Activated T-cell treated with anti-CD3 and anti-CD28 coated beads, Interleukin-2, amount 50 U/mL, for 72 hours (primary cell): Measurements from ENCODE around the gene AIG1. TPM values are rescaled to one million over a fixed set of nuclear protein-coding genes. Genes with fewer than 3 reads are reported as not detected.
"Not testable (repeated sequence)": the region's sequence is repeated elsewhere in the genome, so short reads cannot be mapped to it uniquely, and the experiment has no call there.

Experiments
- ATAC-seq, 2 donors: fragments of 150-1000 bp; cut with Tn5 transposase; replicated peaks in 1 of 2; 2 replicates each; pipeline ENCODE4 v1.10.0; 2021; ENCODE audit warnings: moderate library complexity in 2 of 2, mild to moderate bottlenecking in 1 of 2
- DNase-seq, 2 donors: peaks; one replicate each; pipeline ENCODE4 v3.0.0; 2021 to 2022; ENCODE audit warnings: mixed read lengths in 1 of 2
- H3K27ac Mint-ChIP-seq: one replicate; pipeline ENCODE4 v1.8.0; 2022; ENCODE audit warnings: mild to moderate bottlenecking, moderate library complexity, mixed read lengths
- H3K27me3 Mint-ChIP-seq: one replicate; pipeline ENCODE4 v1.8.0; 2022; ENCODE audit warnings: low read depth, mixed read lengths
- H3K36me3 Mint-ChIP-seq, 2 donors: one replicate each; pipeline ENCODE4 v1.8.0; 2022; ENCODE audit warnings: mixed read lengths in 2 of 2, mild to moderate bottlenecking in 1 of 2; ENCODE audit not compliant: insufficient read depth in 2 of 2
- H3K4me1 Mint-ChIP-seq: one replicate; pipeline ENCODE4 v1.8.0; 2022; ENCODE audit warnings: low read depth, mixed read lengths
- H3K4me3 Mint-ChIP-seq, 2 donors: one replicate each; pipeline ENCODE4 v1.8.0; 2022; ENCODE audit warnings: mild to moderate bottlenecking in 2 of 2, mixed read lengths in 2 of 2, moderate library complexity in 2 of 2
- H3K9me3 Mint-ChIP-seq, 2 donors: one replicate each; pipeline ENCODE4 v1.8.0; 2022; ENCODE audit warnings: mixed read lengths in 2 of 2
- total RNA-seq, 2 donors: library from RNA; stranded (reverse); gene quantifications; one replicate each; pipeline ENCODE4 v1.2.3, GENCODE V29; 2022

Gene AIG1
- total RNA-seq, 2 donors from 2014 or later = 23.8 to 28.2 TPM

DNA sequence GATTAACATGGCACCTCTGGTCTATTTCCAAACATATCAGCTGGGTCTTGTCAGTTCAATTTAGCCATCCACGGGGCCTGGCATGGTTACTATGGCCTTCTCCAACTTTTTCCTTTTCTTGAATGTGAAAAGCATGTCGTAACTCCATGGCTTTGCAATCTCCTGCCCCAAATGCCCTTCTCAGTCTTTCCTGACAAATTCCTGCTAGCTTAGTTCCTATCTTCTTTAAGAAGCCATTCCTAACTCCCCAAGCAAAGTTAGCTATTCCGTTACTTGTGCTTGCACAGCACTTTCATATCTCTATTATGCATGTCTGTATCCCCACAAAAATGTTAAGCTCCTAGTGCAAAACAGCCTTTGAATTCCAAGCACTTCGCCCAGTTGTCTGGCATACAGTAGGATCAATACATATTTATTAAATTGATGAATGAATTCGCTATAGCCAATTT, 105.6 kb downstream of the AIG1 start:
- no peak overlapping the region for H3K4me3 Mint-ChIP-seq
- ATAC-seq (no peak), DNase-seq (no peak)
- no peak overlapping the region for H3K27ac Mint-ChIP-seq
- peaks cover 0 to 3% of the 10 kb centered on the region in 2 donors for H3K36me3 Mint-ChIP-seq
- H3K27me3 Mint-ChIP-seq = no peaks in the 10 kb centered on the region
- no peaks in the 10 kb centered on the region for H3K4me1 Mint-ChIP-seq
- H3K9me3 Mint-ChIP-seq = no peaks in the 10 kb centered on the region

DNA sequence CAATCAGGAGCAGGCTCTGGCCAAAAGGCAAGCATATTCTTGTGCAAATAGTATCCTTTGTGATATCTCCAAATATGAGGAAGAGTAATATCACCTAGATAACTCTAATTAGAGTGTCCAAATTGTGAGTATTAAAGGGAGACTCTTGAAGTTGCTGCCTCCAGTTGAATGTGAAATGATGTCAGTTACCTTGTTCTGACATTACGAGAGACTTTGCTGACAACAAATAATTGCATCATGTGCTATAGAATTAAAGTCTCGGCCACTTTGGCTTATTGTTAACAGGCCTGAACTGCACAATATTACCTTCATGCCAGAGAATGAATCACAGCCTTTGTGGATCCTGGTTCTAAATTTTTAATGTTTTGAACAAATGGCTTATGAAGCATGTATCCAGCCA, 106.5 kb downstream of the AIG1 start:
- H3K27me3 Mint-ChIP-seq = no peaks in the 10 kb centered on the region
- DNase-seq (no peak), ATAC-seq (no peak)
- no peak overlapping the region for H3K4me3 Mint-ChIP-seq
- H3K9me3 Mint-ChIP-seq = no peaks in the 10 kb centered on the region
- no peaks in the 10 kb centered on the region for H3K4me1 Mint-ChIP-seq
- peaks cover 0 to 8% of the 10 kb centered on the region in 2 donors for H3K36me3 Mint-ChIP-seq
- no peak overlapping the region for H3K27ac Mint-ChIP-seq

DNA sequence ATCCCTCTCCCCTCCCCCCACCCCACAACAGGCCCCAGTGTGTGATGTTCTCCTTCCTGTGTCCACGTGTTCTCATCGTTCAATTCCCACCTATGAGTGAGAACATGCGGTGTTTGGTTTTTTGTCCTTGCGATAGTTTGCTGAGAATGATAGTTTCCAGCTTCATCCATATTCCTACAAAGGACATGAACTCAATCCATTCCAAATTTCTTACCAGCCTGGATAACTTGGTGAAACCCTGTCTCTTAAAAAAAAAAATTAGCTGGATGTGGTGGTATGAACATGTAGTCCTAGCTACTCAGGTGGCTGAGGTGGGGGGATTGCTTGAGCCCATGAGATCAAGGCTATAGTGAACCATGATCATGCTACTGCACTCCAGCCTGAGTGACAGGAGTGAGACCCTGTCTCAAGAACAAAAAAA, 107.7 kb downstream of the AIG1 start:
- H3K36me3 Mint-ChIP-seq = peaks cover 3 to 16% of the 10 kb centered on the region in 2 donors
- not testable (repeated sequence) for H3K27me3 Mint-ChIP-seq, H3K9me3 Mint-ChIP-seq, H3K4me3 Mint-ChIP-seq, H3K4me1 Mint-ChIP-seq, H3K27ac Mint-ChIP-seq, DNase-seq, ATAC-seq

DNA sequence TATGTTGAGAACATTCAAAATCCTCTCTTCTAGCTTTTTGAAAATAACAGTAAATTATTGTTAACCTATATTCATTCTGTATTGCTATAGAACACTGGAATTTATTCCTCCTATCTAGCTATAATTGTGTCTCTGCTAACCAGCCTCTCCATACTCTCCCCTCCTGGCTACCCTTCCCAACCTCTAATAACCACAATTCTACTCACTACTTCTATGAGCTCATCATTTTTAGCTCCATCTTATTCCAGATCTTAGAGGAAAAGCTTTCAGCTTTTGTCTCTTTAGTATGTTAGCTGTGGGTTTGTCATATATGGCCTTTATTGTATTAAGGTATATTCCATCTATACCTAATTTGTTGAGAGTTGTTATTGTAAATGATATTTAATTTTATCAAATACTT, 108.8 kb downstream of the AIG1 start:
- no peak overlapping the region for H3K4me3 Mint-ChIP-seq
- no peak overlapping the region for H3K27ac Mint-ChIP-seq
- DNase-seq (no peak), ATAC-seq (no peak)
- H3K36me3 Mint-ChIP-seq = peaks cover 4 to 20% of the 10 kb centered on the region in 2 donors
- H3K4me1 Mint-ChIP-seq = no peaks in the 10 kb centered on the region
- peaks cover 3 to 7% of the 10 kb centered on the region in 2 donors for H3K9me3 Mint-ChIP-seq
- no peaks in the 10 kb centered on the region for H3K27me3 Mint-ChIP-seq

DNA sequence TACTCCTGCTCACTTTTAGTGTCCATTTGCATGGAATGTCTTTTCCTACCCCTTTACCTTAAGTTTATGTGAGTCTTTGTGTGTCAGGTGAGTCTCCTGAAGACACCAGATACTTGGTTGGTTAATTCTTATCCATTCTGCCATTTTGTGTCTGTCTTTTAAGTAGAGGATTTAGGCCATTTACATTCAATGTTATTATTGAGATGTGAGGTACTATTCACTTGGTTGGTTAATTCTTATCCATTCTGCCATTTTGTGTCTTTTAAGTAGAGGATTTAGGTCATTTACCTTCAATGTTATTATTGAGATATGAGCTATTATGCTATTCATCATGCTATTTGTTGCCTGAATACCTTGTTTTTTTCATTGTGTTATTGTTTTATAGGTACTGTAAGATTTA, 113.8 kb downstream of the AIG1 start:
- Mint-ChIP-seq H3K27me3 (no peaks in the 10 kb centered on the region), H3K9me3 (peaks cover 8 to 12% of the 10 kb centered on the region in 2 donors), H3K4me3 (no peak overlapping the region), H3K27ac (no peak overlapping the region), H3K36me3 (peaks cover 15 to 43% of the 10 kb centered on the region in 2 donors), H3K4me1 (no peaks in the 10 kb centered on the region)
- ATAC-seq (no peak), DNase-seq (no peak)

DNA sequence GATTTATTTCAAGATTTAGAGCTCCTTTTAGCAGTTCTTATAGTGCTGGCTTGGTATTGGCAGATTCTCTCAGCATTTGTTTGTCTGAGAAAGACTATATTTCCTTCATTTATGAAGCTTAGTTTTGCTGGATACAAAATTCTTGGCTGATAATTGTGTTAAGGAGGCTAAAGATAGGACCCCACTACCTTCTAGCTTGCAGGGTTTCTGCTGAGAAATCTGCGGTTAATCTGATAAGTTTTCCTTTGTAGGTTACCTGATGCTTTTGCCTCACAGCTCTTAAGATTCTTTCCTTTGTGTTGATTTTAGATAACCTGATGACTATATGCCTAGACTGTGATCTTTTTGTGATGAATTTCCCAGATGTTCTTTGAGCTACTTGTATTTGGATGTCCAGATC, 114.3 kb downstream of the AIG1 start:
- no peak for DNase-seq
- H3K36me3 Mint-ChIP-seq = peaks cover 15 to 43% of the 10 kb centered on the region in 2 donors
- no peaks in the 10 kb centered on the region for H3K4me1 Mint-ChIP-seq
- no peak overlapping the region for H3K27ac Mint-ChIP-seq
- no peaks in the 10 kb centered on the region for H3K27me3 Mint-ChIP-seq
- no peak overlapping the region for H3K4me3 Mint-ChIP-seq
- peaks cover 8 to 12% of the 10 kb centered on the region in 2 donors for H3K9me3 Mint-ChIP-seq
- ATAC-seq = no peak

DNA sequence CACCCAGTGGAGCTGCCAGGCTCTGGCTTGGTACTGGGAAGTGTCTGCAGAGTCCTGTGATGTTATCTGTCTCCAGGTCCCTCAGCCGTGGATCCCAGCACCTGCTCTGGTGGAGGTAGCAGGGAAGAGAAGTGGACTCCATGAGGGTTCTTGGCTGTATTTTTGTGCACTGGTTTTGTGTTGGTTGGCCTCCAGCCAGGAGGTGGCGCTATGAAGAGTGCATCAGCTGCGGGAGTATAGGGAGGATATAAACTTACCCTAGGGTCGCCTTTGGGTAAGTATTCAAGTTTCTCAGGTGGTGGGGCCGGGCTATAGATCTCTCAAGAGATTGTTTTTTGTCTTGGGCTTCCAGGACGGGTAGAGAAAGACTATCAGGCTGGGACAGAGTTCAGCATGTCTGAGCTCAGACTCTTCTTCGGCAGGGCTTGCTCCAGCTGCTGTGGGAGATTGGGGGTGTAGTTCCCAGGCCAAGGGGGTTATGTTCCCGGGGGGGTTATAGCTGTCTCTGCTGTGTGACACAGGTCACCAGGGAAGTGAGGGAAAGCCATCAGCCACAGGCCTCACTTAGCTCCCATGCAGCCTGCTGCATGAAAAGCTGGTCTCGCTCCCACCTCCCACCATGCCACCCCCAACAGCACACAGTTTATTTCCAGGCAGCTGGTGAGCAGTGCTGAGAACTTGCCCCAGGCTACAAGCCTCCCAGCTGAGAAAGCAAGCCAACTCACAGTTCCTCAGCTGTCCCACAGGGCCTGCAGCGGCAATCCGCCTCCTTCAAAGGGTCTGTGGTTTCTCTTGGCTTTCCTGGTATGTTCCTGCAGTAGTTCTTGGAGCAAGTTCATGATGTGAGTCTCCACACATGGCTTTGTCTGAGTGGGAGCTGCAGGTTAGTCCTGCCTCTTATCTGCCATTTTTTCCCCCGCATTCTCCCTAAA, 115.7 kb downstream of the AIG1 start:
- Mint-ChIP-seq H3K27ac (no peak overlapping the region), H3K27me3 (no peaks in the 10 kb centered on the region), H3K36me3 (peaks cover 15 to 39% of the 10 kb centered on the region in 2 donors), H3K4me3 (no peak overlapping the region), H3K4me1 (no peaks in the 10 kb centered on the region), H3K9me3 (peaks cover 8 to 12% of the 10 kb centered on the region in 2 donors)
- no peak for DNase-seq
- ATAC-seq = no peak

DNA sequence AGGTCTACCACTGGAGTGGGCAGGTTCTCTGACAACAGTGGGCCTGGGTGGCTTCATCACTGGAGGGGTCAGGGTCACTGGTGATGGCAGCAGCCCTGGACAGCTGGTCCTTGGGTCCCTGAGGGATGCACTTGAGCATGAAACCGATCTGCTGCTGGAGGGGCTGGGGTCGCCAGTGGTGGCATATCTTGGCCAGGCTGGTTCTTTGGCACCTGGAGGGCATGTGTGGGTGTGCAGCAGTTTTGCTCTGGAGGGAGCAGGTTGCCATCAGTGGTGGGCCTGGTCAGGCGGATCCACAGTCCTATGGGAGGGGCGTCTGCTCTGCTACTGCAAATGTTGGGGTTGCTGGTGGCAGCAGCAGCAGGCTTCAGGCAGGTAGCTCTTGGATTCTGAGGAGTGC, 117.0 kb downstream of the AIG1 start:
- H3K27ac Mint-ChIP-seq = no peak overlapping the region
- ATAC-seq = no peak
- no peaks in the 10 kb centered on the region for H3K27me3 Mint-ChIP-seq
- H3K9me3 Mint-ChIP-seq = peaks cover 8 to 11% of the 10 kb centered on the region in 2 donors
- H3K4me1 Mint-ChIP-seq = no peaks in the 10 kb centered on the region
- no peak for DNase-seq
- peaks cover 17 to 33% of the 10 kb centered on the region in 2 donors for H3K36me3 Mint-ChIP-seq
- H3K4me3 Mint-ChIP-seq = no peak overlapping the region

DNA sequence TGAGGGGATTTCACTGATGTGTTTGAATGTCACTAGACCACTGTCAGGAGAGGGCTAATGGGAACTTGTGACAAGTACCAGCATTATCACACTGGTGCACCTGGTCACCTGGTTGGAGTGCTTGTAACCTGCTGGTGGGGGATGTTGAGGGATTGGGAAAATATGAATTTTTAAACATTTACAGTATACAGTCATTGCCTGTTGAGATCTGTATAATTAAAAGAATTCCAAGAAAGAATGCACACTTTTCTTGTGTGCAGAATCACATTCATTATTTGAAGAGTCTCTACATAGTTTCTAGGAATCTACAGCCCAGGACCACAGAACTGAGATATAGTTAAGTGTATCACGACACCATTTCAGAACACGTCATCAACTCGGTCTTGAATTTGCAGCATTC, 118.4 kb downstream of the AIG1 start:
- no peaks in the 10 kb centered on the region for H3K27me3 Mint-ChIP-seq
- H3K4me3 Mint-ChIP-seq = no peak overlapping the region
- peaks cover 13 to 27% of the 10 kb centered on the region in 2 donors for H3K36me3 Mint-ChIP-seq
- peaks cover 5 to 6% of the 10 kb centered on the region in 2 donors for H3K9me3 Mint-ChIP-seq
- H3K27ac Mint-ChIP-seq = no peak overlapping the region
- DNase-seq (no peak), ATAC-seq (no peak)
- H3K4me1 Mint-ChIP-seq = no peaks in the 10 kb centered on the region

DNA sequence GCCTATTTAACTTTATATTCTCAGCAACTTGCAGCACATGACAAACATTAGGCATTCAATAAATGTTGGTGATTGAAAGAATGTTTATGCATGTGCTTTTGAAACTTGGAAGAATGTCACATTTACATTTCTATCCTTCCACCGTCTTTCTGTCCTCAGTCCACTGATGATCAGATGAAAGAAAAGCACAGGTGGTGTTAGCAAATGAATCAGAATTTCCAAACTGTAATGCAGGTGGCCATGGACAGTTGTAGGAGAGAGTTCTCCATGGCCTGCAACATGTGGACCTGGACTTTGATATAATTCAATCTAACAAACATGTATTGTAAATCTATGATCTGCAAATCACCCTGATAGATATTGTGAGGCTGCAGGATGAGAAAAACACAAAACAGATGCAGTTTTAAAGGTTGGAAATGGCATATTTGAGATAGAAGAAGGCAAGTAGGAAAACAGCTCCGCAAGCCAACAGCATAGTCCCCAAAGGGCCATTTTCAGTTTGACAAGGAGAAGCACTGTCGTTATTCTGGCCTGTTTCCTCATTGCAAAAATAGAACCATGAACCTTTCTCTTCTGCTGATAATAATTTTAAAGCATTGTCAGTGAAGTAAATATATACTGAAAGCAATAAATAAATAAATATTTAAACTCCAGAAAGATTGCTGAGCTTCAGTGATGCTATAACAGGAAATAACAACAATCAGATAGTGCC, 119.4 kb downstream of the AIG1 start:
- ATAC-seq (no peak), DNase-seq (no peak)
- Mint-ChIP-seq H3K4me1 (no peaks in the 10 kb centered on the region), H3K9me3 (peaks cover 3 to 4% of the 10 kb centered on the region in 2 donors), H3K36me3 (peaks cover 10 to 25% of the 10 kb centered on the region in 2 donors), H3K27me3 (no peaks in the 10 kb centered on the region), H3K27ac (no peak overlapping the region), H3K4me3 (no peak overlapping the region)

DNA sequence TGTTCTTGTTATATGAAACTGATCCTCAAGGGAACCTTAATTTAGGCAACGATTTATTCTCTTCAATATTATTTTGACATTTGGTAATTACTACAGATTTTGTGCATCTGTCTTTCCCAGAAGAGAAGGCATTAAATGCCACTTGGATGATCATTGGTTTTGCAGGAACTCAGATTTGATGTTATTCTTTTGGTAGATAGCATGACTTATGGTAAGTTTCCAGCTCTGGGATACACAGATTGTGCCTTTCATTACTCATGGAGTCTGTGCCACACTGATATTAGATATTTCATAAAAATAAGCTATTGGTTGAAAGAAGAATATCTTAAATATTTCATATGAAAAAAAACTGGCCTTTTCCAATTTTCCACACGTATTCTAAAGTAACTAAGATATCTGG, 120.1 kb downstream of the AIG1 start:
- DNase-seq (no peak), ATAC-seq (no peak)
- H3K27ac Mint-ChIP-seq = no peak overlapping the region
- peaks cover 4 to 17% of the 10 kb centered on the region in 2 donors for H3K36me3 Mint-ChIP-seq
- H3K4me1 Mint-ChIP-seq = no peaks in the 10 kb centered on the region
- H3K27me3 Mint-ChIP-seq = no peaks in the 10 kb centered on the region
- no peak overlapping the region for H3K4me3 Mint-ChIP-seq
- no peaks in the 10 kb centered on the region for H3K9me3 Mint-ChIP-seq

DNA sequence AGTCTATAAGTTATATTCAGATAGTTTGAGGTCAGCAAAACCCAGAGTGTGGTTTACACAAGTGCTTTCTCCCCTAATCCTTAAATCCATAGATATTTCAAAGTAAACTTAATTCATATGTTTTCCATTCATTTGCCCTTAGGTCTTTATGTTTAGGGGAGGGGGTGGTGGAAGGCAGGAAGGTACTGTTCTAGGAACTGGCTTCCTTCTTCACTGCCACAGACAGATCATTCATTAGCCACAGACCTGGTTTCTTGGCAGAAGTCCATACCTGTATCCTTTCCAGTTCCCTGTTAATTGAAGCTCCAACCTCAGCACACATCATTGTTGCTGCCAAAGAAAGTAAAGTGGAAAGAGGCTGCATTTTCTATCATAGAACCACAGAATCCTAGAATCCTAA, 123.0 kb downstream of the AIG1 start:
- Mint-ChIP-seq H3K4me1 (no peaks in the 10 kb centered on the region), H3K9me3 (no peaks in the 10 kb centered on the region), H3K27ac (no peak overlapping the region), H3K4me3 (no peak overlapping the region), H3K27me3 (no peaks in the 10 kb centered on the region), H3K36me3 (peaks cover 1 to 10% of the 10 kb centered on the region in 2 donors)
- ATAC-seq (no peak), DNase-seq (no peak)

DNA sequence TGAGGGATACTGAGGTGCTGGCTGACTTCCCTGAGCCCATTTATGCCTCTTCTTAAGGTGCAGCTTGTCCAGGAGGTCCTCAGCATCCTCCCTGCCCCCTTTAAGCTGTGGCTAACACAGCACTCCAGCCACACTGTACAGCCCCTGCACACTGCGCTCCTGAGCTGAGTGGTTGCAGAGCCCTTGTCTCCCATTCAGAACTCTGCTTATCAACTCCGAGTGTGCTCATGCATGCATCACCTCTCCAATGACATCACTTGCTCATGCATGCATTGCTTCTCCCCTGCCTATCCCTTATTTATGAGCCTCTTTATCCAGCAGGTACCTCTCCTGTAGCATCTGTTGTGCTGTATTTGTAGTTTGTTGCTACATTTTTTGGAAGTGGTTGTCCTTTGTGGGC, 124.6 kb downstream of the AIG1 start:
- no peaks in the 10 kb centered on the region for H3K27me3 Mint-ChIP-seq
- no peaks in the 10 kb centered on the region for H3K9me3 Mint-ChIP-seq
- H3K4me3 Mint-ChIP-seq = no peak overlapping the region
- DNase-seq (no peak), ATAC-seq (no peak)
- no peaks in the 10 kb centered on the region for H3K4me1 Mint-ChIP-seq
- H3K27ac Mint-ChIP-seq = no peak overlapping the region
- peaks cover 1 to 10% of the 10 kb centered on the region in 2 donors for H3K36me3 Mint-ChIP-seq
